DOHH2 (cell line): ENCODE results near the gene UGT2B17.
"Not testable (repeated sequence)": the region's sequence is repeated elsewhere in the genome, so short reads cannot be mapped to it uniquely, and the experiment has no call there.

Experiments
- EZH2phosphoT487 ChIP-seq: fragments of 200-600 bp; sonication (generic); IDR thresholded peaks from 2 replicates; pipeline ENCODE4 v1.6.1; 2017; ENCODE audit warnings: borderline replicate concordance, mild to moderate bottlenecking, antibody characterized with exemption, low read length, moderate library complexity, mixed read lengths
- TF ChIP-seq, protein P1 (sequence below): fragments of 200-600 bp; sonication (generic); IDR thresholded peaks from one replicate; pipeline ENCODE4 v1.5.1; 2014; ENCODE audit warnings: antibody characterized with exemption, mild to moderate bottlenecking, low read depth, low read length; ENCODE audit not compliant: poor library complexity, severe bottlenecking

DNA sequence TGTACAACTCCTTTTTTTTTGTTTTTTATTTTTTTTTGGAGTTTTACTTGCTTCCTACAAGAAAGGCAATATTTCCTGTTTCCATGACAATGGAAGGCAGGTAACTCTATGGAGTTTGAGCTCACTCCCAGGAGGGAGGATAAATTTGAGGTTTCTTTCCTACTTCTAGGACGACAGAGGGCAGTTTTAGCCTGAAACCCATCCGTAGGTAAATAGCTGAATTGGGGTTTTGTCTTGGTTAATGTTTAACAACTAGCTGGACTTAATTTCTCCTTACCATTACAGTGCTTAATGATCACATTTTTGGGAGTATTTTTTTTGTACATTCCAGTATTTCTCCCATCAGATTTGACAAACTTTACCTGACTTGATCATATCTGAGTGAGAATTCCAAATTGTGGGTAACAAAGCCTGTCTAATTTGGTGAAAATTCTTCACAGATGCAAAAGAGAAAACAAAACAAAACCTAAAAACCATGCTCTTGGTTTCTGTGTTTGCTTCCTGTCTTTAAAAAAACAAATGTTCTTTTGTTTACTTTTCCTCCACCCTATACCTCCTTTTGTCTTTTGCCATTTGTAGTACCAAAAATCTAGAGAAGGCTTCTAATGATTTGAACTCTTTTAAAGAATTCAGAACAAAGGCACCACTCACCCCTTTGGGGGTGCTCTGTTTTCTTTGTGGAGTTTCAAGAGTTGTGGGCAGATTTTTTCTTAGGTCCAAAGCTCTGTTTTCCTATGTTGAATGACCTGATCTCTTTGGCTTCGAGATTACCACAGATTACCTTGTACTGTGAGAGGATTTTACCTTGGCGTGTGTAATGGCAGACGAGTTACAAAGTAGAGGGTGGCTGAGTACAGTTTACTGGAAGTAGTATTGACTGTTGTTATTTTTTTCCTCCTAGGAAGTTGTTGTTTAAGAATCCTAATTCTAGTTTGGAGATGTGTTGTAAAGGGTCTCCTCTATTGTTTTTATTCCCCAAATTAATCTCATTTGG is 23.0 kb downstream of the UGT2B17 start:
- TF ChIP-seq, protein P1, sequence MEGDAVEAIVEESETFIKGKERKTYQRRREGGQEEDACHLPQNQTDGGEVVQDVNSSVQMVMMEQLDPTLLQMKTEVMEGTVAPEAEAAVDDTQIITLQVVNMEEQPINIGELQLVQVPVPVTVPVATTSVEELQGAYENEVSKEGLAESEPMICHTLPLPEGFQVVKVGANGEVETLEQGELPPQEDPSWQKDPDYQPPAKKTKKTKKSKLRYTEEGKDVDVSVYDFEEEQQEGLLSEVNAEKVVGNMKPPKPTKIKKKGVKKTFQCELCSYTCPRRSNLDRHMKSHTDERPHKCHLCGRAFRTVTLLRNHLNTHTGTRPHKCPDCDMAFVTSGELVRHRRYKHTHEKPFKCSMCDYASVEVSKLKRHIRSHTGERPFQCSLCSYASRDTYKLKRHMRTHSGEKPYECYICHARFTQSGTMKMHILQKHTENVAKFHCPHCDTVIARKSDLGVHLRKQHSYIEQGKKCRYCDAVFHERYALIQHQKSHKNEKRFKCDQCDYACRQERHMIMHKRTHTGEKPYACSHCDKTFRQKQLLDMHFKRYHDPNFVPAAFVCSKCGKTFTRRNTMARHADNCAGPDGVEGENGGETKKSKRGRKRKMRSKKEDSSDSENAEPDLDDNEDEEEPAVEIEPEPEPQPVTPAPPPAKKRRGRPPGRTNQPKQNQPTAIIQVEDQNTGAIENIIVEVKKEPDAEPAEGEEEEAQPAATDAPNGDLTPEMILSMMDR: not testable (repeated sequence)
- not testable (repeated sequence) for TF ChIP-seq EZH2phosphoT487
